Breast epithelium (tissue), 4 donors: ENCODE results near the gene ARHGAP25. TPM values are rescaled to one million over a fixed set of nuclear protein-coding genes. Genes with fewer than 3 reads are reported as not detected.

Experiments used
- DNase-seq, 2 donors: peaks; one replicate each; pipeline ENCODE4 v3.0.0-alpha.2; 2019; ENCODE audit warnings: low spot score in 2 of 2
- H3K27ac ChIP-seq, 2 donors: fragments of 200-600 bp; sonication (generic) in 1 of 2; one replicate each; pipeline ENCODE4 v1.5.1; 2016 to 2019; ENCODE audit warnings: mild to moderate bottlenecking in 1 of 2
- H3K27me3 ChIP-seq, 2 donors: fragments of 200-600 bp; sonication (generic) in 1 of 2; one replicate each; pipeline versions ENCODE4 v1.5.1 to v1.6.0; 2017 to 2019; ENCODE audit warnings: control low read depth in 1 of 2, mild to moderate bottlenecking in 1 of 2
- H3K36me3 ChIP-seq: fragments of 200-600 bp; one replicate; pipeline ENCODE4 v1.5.1; 2019
- H3K4me1 ChIP-seq, 2 donors: fragments of 200-600 bp; sonication (generic); one replicate each; pipeline ENCODE4 v1.5.1; 2016 to 2019; ENCODE audit warnings: control low read depth in 1 of 2
- H3K4me3 ChIP-seq, 3 donors: fragments of 200-600 bp; sonication (generic); 1 replicate in 2 of 3; 2 replicates in 1 of 3; pipeline ENCODE4 v1.5.1; 2016 to 2019; ENCODE audit warnings: mild to moderate bottlenecking in 3 of 3, moderate library complexity in 2 of 3
- H3K9me3 ChIP-seq, 2 donors: fragments of 200-600 bp; sonication (generic) in 1 of 2; one replicate each; pipeline ENCODE4 v1.5.1; 2016 to 2019; ENCODE audit warnings: control low read depth in 1 of 2
- CTCF ChIP-seq, 3 donors: fragments of 450-650 bp; IDR thresholded peaks; one replicate each; pipeline ENCODE4 v1.5.1; 2016 to 2017; ENCODE audit warnings: antibody characterized with exemption in 3 of 3, mild to moderate bottlenecking in 3 of 3, moderate library complexity in 3 of 3
- POLR2A ChIP-seq: fragments of 450-650 bp; IDR thresholded peaks from one replicate; pipeline ENCODE4 v1.6.1; 2016; ENCODE audit warnings: antibody characterized with exemption, mild to moderate bottlenecking, moderate library complexity
- POLR2AphosphoS5 ChIP-seq, 3 donors: sonication (generic); formaldehyde crosslinking; IDR thresholded peaks; one replicate each; pipeline ENCODE4 v1.6.1; 2017; ENCODE audit warnings: antibody characterized with exemption in 3 of 3
- intact Hi-C: fragments of 100-400 bp; cut with DNase I; formaldehyde crosslinking; loops from one replicate; pipeline ENCODE4 v1.15.1; 2023; ENCODE audit warnings: low total_unique reads
- total RNA-seq, 3 donors: library from RNA; depleted of rRNA; stranded (reverse); fragments of >200 nt; gene quantifications; one replicate each; pipeline ENCODE4 v1.1.0, GENCODE V29; 2016

ARHGAP25 gene
- total RNA-seq, 3 donors from 2014 or later, result 7.8 to 10.8 (median 9.5) TPM

GRCh38 chr2:68690851-68691250, 43.8 kb upstream of the ARHGAP25 start:
- Histone ChIP-seq H3K27ac (no peak overlapping the region), H3K4me3 (no peak overlapping the region), H3K4me1 (no peaks in the 10 kb centered on the region), H3K9me3 (no peaks in the 10 kb centered on the region), H3K27me3 (no peaks in the 10 kb centered on the region), H3K36me3 (no peaks in the 10 kb centered on the region)
- TF ChIP-seq CTCF (IDR thresholded peaks at IDR 0.05) (no peak), POLR2A (no peak), POLR2AphosphoS5 (IDR thresholded peaks at IDR 0.05) (no peak)
- DNase-seq, result no peak
- intact Hi-C loops, result no loop called here

- no peak for DNase-seq
- peaks cover 7 to 11% of the 10 kb centered on the region in 2 donors for H3K9me3 ChIP-seq
- TF ChIP-seq POLR2A (no peak), POLR2AphosphoS5 (IDR thresholded peaks at IDR 0.05) (no peak), CTCF (IDR thresholded peaks at IDR 0.05) (no peak)
- no peak overlapping the region for H3K4me3 ChIP-seq
- intact Hi-C loops, result no loop called here
- no peak overlapping the region for H3K27ac ChIP-seq
- H3K36me3 ChIP-seq, result no peaks in the 10 kb centered on the region
- H3K27me3 ChIP-seq, result no peaks in the 10 kb centered on the region
- no peaks in the 10 kb centered on the region for H3K4me1 ChIP-seq
Measured at GRCh38 chr2:68692511-68692910, 42.1 kb upstream of the ARHGAP25 start.

- Histone ChIP-seq H3K9me3 (peaks cover 7 to 11% of the 10 kb centered on the region in 2 donors), H3K36me3 (no peaks in the 10 kb centered on the region), H3K27ac (no peak overlapping the region), H3K27me3 (no peaks in the 10 kb centered on the region), H3K4me1 (no peaks in the 10 kb centered on the region), H3K4me3 (no peak overlapping the region)
- TF ChIP-seq POLR2AphosphoS5 (IDR thresholded peaks at IDR 0.05) (no peak), CTCF (IDR thresholded peaks at IDR 0.05) (no peak), POLR2A (no peak)
- intact Hi-C loops, result no loop called here
- no peak for DNase-seq
Measured at GRCh38 chr2:68693951-68694350, 40.7 kb upstream of the ARHGAP25 start.

- no peaks in the 10 kb centered on the region for H3K4me1 ChIP-seq
- intact Hi-C loops, result no loop called here
- DNase-seq, result no peak
- no peak for TF ChIP-seq CTCF (IDR thresholded peaks at IDR 0.05)
- no peak for TF ChIP-seq POLR2A
- TF ChIP-seq POLR2AphosphoS5 (IDR thresholded peaks at IDR 0.05), result no peak
- H3K27me3 ChIP-seq, result no peaks in the 10 kb centered on the region
- H3K27ac ChIP-seq, result no peak overlapping the region
- no peak overlapping the region for H3K4me3 ChIP-seq
- H3K9me3 ChIP-seq, result peaks cover 7 to 11% of the 10 kb centered on the region in 2 donors
- H3K36me3 ChIP-seq, result no peaks in the 10 kb centered on the region
Measured at GRCh38 chr2:68695971-68696370, 38.6 kb upstream of the ARHGAP25 start.

GRCh38 chr2:68696554-68696953, 38.1 kb upstream of the ARHGAP25 start:
- Histone ChIP-seq H3K27ac (no peak overlapping the region), H3K4me3 (no peak overlapping the region), H3K9me3 (peaks cover 7 to 11% of the 10 kb centered on the region in 2 donors), H3K36me3 (no peaks in the 10 kb centered on the region), H3K27me3 (no peaks in the 10 kb centered on the region), H3K4me1 (no peaks in the 10 kb centered on the region)
- no peak for DNase-seq
- intact Hi-C loops, result no loop called here
- TF ChIP-seq POLR2A, result no peak
- no peak for TF ChIP-seq CTCF (IDR thresholded peaks at IDR 0.05)
- no peak for TF ChIP-seq POLR2AphosphoS5 (IDR thresholded peaks at IDR 0.05)
